Measurements from ENCODE around the gene DAZAP2. TPM values are rescaled to one million over a fixed set of nuclear protein-coding genes. Genes with fewer than 3 reads are reported as not detected.

DAZAP2 gene
- total and polyA plus RNA-seq, 9 of the 15 experiments (the other 6 are each of a cell fraction or from before 2014, with no cell fraction given) = 116 to 668 (median 227) TPM

GRCh38 chr12:51238510-51239334, at the start of gene DAZAP2 (continued):
- TF ChIP-seq, protein P1, sequence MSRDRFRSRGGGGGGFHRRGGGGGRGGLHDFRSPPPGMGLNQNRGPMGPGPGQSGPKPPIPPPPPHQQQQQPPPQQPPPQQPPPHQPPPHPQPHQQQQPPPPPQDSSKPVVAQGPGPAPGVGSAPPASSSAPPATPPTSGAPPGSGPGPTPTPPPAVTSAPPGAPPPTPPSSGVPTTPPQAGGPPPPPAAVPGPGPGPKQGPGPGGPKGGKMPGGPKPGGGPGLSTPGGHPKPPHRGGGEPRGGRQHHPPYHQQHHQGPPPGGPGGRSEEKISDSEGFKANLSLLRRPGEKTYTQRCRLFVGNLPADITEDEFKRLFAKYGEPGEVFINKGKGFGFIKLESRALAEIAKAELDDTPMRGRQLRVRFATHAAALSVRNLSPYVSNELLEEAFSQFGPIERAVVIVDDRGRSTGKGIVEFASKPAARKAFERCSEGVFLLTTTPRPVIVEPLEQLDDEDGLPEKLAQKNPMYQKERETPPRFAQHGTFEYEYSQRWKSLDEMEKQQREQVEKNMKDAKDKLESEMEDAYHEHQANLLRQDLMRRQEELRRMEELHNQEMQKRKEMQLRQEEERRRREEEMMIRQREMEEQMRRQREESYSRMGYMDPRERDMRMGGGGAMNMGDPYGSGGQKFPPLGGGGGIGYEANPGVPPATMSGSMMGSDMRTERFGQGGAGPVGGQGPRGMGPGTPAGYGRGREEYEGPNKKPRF (IDR thresholded peaks at IDR 0.05; ENCODE audit: low read depth, low read length) = no peak
- TF ChIP-seq, protein P2, sequence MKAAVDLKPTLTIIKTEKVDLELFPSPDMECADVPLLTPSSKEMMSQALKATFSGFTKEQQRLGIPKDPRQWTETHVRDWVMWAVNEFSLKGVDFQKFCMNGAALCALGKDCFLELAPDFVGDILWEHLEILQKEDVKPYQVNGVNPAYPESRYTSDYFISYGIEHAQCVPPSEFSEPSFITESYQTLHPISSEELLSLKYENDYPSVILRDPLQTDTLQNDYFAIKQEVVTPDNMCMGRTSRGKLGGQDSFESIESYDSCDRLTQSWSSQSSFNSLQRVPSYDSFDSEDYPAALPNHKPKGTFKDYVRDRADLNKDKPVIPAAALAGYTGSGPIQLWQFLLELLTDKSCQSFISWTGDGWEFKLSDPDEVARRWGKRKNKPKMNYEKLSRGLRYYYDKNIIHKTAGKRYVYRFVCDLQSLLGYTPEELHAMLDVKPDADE (conservative IDR thresholded peaks at IDR 0.05; ENCODE audit: control insufficient read depth, low read depth, low read length) = peak; percentile 80
- no peak for TF ChIP-seq TBL1XR1 (IDR thresholded peaks at IDR 0.05; ENCODE audit: low read length in 2 of 2)
- TF ChIP-seq EGR1 (conservative IDR thresholded peaks at IDR 0.05) = peak; percentile 74
- TF ChIP-seq SRSF3 (IDR thresholded peaks at IDR 0.05; ENCODE audit: insufficient read depth, low read length) = peak; percentile 97; the same call in 1 of the 2 replicates
- no peak for TF ChIP-seq GABPB2 (CRISPR knock-in tag; conservative IDR thresholded peaks at IDR 0.05)
- no peak for TF ChIP-seq KAT8 (IDR thresholded peaks at IDR 0.05; ENCODE audit: low read depth)
- TF ChIP-seq TAF1 (IDR thresholded peaks at IDR 0.05; ENCODE audit: control insufficient read depth, extremely low read depth, insufficient read depth, low read length, severe bottlenecking) = peak; percentile 78
- TF ChIP-seq BHLHE40 (IDR thresholded peaks at IDR 0.05; ENCODE audit: low read length) = peak; percentile 71
- no peak for TF ChIP-seq ZNF232 (CRISPR knock-in tag; IDR thresholded peaks at IDR 0.05)
- TF ChIP-seq RBFOX2 (IDR thresholded peaks at IDR 0.05; ENCODE audit: low read depth, low read length) = peak; percentile 96
- TF ChIP-seq, protein P3, sequence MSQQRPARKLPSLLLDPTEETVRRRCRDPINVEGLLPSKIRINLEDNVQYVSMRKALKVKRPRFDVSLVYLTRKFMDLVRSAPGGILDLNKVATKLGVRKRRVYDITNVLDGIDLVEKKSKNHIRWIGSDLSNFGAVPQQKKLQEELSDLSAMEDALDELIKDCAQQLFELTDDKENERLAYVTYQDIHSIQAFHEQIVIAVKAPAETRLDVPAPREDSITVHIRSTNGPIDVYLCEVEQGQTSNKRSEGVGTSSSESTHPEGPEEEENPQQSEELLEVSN (IDR thresholded peaks at IDR 0.05; ENCODE audit: borderline replicate concordance in 1 of 2, extremely low read depth in 1 of 2, insufficient read depth in 1 of 2, insufficient read length in 1 of 2, low read depth in 1 of 2, low read length in 1 of 2, poor library complexity in 1 of 2, severe bottlenecking in 1 of 2) = peak; percentile 15 to 44
- TF ChIP-seq HBP1 (CRISPR knock-in tag; IDR thresholded peaks at IDR 0.05) = 0 out of 2 replicates have a peak, but pooled peaks have one; percentile 26
- TF ChIP-seq, protein P4, sequence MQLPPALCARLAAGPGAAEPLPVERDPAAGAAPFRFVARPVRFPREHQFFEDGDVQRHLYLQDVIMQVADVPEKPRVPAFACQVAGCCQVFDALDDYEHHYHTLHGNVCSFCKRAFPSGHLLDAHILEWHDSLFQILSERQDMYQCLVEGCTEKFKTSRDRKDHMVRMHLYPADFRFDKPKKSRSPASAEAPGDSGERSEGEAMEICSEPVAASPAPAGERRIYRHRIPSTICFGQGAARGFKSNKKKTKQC (CRISPR knock-in tag; IDR thresholded peaks at IDR 0.05) = peak; percentile 76
- TF ChIP-seq PTTG1 (tag; IDR thresholded peaks at IDR 0.05; ENCODE audit: low read depth) = no peak
- TF ChIP-seq DLX4 (CRISPR knock-in tag; IDR thresholded peaks at IDR 0.05) = no peak
- TF ChIP-seq SMARCB1 (IDR thresholded peaks at IDR 0.05; ENCODE audit: insufficient read length, low read depth) = no peak
- no peak for TF ChIP-seq JUNB (CRISPR knock-in tag; conservative IDR thresholded peaks at IDR 0.05)
- TF ChIP-seq NONO (IDR thresholded peaks at IDR 0.05; ENCODE audit: low read depth in 2 of 2, low read length in 1 of 2) = no peak

Data from K562 (cell line).